HUES48 (cell line): ENCODE measurements around the gene KY.

Experiments
- H3K27ac ChIP-seq: one replicate; pipeline ENCODE4 v1.7.0; 2013; ENCODE audit warnings: low read depth, low read length, inconsistent platforms
- H3K27me3 ChIP-seq: 2 replicates; pipeline ENCODE4 v1.6.1; 2013; ENCODE audit warnings: mild to moderate bottlenecking, low read length; ENCODE audit not compliant: control insufficient read depth, insufficient read depth
- H3K36me3 ChIP-seq: 2 replicates; pipeline ENCODE4 v1.6.1; 2013; ENCODE audit warnings: low read length; ENCODE audit not compliant: control insufficient read depth, insufficient read depth
- H3K4me1 ChIP-seq: 2 replicates; pipeline ENCODE4 v1.6.1; 2013; ENCODE audit warnings: mild to moderate bottlenecking, low read length; ENCODE audit not compliant: control insufficient read depth, insufficient read depth
- H3K4me3 ChIP-seq: 2 replicates; pipeline ENCODE4 v1.5.1; 2013; ENCODE audit warnings: mild to moderate bottlenecking, low read depth, low read length
- H3K9ac ChIP-seq: 2 replicates; pipeline ENCODE4 v1.6.1; 2013; ENCODE audit warnings: mild to moderate bottlenecking, low read depth, low read length, moderate library complexity
- H3K9me3 ChIP-seq: 2 replicates; pipeline ENCODE4 v1.6.1; 2013; ENCODE audit warnings: low read length; ENCODE audit not compliant: control insufficient read depth, insufficient read depth

Gene KY

DNA sequence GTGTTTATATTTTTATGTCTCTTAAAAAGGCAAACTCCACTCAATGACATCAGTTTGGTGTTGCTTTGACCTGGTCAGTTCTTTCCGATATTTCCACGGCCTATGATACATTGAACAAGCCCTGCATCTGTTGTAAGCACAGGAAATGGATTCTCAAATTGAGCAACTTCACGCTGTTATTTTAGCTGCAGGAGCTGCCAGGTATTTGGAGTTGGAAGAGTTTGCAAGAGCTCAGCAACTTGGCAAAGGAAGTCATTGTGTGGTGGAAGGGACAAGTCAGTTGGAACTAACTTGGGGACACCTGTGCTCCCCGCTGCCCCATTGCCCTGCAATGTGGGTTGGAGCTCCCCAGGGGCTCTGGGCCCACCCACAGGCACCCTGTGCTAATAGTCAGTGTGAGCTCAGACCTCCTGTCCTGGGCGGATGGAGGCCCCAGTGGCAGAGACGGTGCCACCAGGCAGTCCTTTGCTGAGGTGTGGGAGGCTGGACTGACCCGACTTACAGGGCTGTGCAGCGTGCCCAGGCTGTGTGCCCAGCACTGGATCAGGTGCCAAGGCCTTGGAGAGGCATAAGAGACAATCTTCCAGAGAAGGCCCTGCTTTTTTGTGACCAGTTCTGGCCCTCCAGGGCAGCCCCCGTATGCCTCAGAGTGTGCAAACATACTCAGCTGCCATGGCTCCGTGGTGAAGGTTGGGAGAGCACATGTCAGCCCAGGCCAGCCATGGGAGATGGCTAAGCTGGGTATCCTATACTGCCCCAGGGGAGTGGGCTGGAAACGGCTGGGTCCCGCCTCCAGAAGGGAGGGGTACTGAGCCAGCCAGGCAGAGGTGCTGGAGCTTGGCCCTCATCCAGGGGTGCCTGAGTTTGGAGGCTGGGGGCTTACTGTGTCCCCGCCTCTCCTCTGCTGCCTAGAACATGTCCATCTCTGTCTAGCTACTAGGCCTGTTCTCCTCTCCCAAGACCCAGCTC is 43.5 kb downstream of the KY start:
- no peaks in the 10 kb centered on the region for H3K9me3 ChIP-seq
- H3K27ac ChIP-seq, result no peak overlapping the region
- no peaks in the 10 kb centered on the region for H3K27me3 ChIP-seq
- no peak overlapping the region for H3K4me3 ChIP-seq
- no peak overlapping the region for H3K9ac ChIP-seq
- no peaks in the 10 kb centered on the region; the same call in 1 of the 2 replicates for H3K4me1 ChIP-seq
- H3K36me3 ChIP-seq, result no peaks in the 10 kb centered on the region

DNA sequence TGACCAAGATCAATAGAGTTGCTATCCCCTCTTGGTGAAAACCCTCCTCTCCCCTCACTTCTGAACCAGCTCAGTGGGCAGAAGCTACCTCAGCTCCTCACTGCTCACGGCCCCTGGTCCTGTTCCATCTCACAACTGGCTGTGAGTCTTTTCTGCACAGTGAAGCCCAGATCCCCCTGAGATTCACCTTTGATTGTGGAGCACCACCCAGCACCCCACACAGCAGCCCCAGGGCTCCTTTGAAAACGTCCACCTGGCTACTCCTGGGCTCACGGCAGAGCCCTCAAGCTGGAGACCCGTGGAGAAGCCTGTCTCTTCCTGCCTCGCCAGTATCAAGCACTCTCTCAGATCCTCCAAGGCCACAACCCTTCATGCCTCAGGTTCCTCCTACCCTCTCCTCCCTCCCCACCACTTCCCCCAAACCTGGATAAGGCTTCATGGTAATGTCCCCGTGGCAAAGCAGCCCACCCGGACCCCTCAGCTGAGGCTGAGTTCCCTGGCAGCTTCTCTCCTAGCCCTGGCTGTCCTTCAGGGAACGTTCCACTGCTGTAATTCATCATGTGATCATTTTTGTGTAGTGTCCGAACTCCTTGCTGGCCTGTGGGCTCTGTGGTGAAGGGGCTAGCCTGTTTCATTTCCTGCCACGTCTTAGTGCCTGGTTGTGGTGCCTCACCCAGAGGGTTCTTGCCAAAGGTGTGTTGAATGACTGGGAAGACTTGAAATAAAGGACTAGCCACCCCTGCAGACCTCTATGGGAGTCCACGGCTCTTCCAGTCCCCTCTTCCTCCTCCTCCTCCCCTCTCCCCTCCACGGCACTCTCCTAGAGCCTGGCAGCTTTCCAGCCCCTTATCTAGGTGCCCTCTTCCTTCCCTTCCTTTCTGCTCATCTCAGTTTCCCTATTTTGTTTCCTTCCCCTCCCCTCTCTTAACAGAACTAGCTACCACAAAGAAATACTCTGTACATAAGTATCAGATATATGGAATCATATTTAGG is 44.5 kb downstream of the KY start:
- Histone ChIP-seq H3K27ac (no peak overlapping the region), H3K4me1 (no peaks in the 10 kb centered on the region; the same call in 1 of the 2 replicates), H3K9me3 (no peaks in the 10 kb centered on the region), H3K9ac (no peak overlapping the region), H3K27me3 (no peaks in the 10 kb centered on the region), H3K36me3 (no peaks in the 10 kb centered on the region), H3K4me3 (no peak overlapping the region)

- Histone ChIP-seq H3K9ac (no peak overlapping the region), H3K36me3 (no peaks in the 10 kb centered on the region), H3K4me1 (no peaks in the 10 kb centered on the region; the same call in 1 of the 2 replicates), H3K9me3 (no peaks in the 10 kb centered on the region), H3K4me3 (no peak overlapping the region), H3K27me3 (peaks cover 2% of the 10 kb centered on the region), H3K27ac (no peak overlapping the region)
These were observed 45.3 kb downstream of the KY start for GRCh38 chr3:134605556-134605955.

- Histone ChIP-seq H3K9ac (no peak overlapping the region), H3K4me1 (no peaks in the 10 kb centered on the region; the same call in 1 of the 2 replicates), H3K36me3 (no peaks in the 10 kb centered on the region), H3K27me3 (peaks cover 15% of the 10 kb centered on the region), H3K9me3 (no peaks in the 10 kb centered on the region), H3K27ac (no peak overlapping the region), H3K4me3 (no peak overlapping the region)
These were observed 46.9 kb downstream of the KY start for GRCh38 chr3:134603956-134604355.

GRCh38 chr3:134603480-134603879 is 47.3 kb downstream of the KY start:
- H3K4me1 ChIP-seq, result no peaks in the 10 kb centered on the region; the same call in 1 of the 2 replicates
- no peak overlapping the region for H3K27ac ChIP-seq
- H3K9me3 ChIP-seq, result no peaks in the 10 kb centered on the region
- H3K9ac ChIP-seq, result no peak overlapping the region
- H3K27me3 ChIP-seq, result peaks cover 15% of the 10 kb centered on the region
- H3K4me3 ChIP-seq, result no peak overlapping the region
- no peaks in the 10 kb centered on the region for H3K36me3 ChIP-seq

DNA sequence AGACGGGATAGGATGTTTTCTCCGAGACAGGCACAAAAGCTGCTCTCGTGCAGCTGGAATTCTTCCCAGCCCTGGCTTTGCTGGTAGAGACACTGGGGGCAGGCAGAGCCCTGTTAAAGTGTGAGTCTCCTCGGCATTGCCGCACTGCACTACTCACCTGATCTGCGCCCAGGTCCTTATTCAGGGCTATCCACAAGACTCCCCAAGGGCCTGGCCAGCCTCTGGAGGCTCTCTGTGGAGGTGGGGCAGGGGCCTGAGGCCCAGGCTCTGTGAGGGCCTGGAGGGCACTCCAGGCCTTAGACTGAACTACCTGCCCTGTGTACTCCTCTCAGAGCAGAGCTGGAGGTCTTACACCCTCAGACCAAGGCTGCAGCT is 48.4 kb downstream of the KY start:
- peaks cover 15% of the 10 kb centered on the region for H3K27me3 ChIP-seq
- H3K4me1 ChIP-seq, result no peaks in the 10 kb centered on the region; the same call in 1 of the 2 replicates
- no peaks in the 10 kb centered on the region for H3K9me3 ChIP-seq
- no peaks in the 10 kb centered on the region for H3K36me3 ChIP-seq
- no peak overlapping the region for H3K9ac ChIP-seq
- no peak overlapping the region for H3K27ac ChIP-seq
- H3K4me3 ChIP-seq, result no peak overlapping the region

DNA sequence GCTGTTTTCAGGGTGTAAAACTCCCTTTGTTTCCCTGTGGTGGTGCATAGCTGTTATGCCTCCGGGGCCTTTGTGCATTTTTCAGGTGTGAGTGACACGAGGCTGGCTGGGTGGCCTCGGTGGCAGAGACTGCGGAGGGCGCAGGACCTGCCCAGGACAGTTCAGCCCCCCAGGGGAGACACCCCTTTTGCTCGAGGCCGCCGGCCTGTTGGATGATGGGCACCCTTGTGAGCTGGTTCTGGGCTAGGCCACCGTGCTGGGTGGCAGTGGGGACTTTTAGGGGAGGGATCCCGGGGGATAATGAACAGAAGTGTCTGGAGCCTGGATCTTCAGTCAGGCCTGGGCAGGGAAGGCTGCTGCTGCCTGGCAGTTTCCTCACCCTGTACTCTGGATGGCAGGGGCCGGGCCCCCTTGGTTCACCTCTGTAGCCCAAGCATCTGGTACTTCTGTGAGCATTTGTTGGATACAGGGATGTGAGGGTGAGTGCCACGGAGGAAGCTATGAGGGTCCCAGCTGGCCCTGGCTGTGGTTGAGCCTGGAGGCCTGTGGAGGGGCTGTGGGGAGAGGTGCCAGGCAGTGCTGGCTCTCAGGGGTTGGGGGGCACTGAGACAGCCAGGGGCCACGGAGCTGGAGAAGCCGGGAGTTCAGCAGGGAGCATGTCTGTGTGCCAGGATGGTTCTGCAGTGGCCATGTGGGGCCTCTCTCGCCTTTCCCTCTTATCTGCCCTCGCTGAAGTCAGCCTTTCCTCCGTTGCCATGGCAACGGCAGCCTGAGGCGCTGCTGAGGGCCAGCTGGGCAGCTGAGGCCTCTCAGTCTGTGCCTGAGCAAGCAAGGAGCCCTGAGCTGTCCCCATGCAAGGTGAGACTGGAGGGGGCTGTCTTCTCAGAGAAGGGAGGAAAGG is 49.0 kb downstream of the KY start:
- H3K36me3 ChIP-seq, result no peaks in the 10 kb centered on the region
- no peaks in the 10 kb centered on the region; the same call in 1 of the 2 replicates for H3K4me1 ChIP-seq
- H3K27me3 ChIP-seq, result peaks cover 15% of the 10 kb centered on the region
- no peak overlapping the region for H3K4me3 ChIP-seq
- H3K9ac ChIP-seq, result no peak overlapping the region
- H3K9me3 ChIP-seq, result no peaks in the 10 kb centered on the region
- H3K27ac ChIP-seq, result no peak overlapping the region

- H3K4me1 ChIP-seq, result no peaks in the 10 kb centered on the region; the same call in 1 of the 2 replicates
- H3K36me3 ChIP-seq, result no peaks in the 10 kb centered on the region
- H3K9ac ChIP-seq, result no peak overlapping the region
- no peaks in the 10 kb centered on the region for H3K9me3 ChIP-seq
- no peak overlapping the region for H3K27ac ChIP-seq
- H3K4me3 ChIP-seq, result peak overlapping the region; percentile 73
- H3K27me3 ChIP-seq, result peaks cover 15% of the 10 kb centered on the region
These were observed 49.9 kb downstream of the KY start for GRCh38 chr3:134600685-134601463.

GRCh38 chr3:134600206-134600605 is 50.6 kb downstream of the KY start:
- H3K4me3 ChIP-seq, result no peak overlapping the region
- no peaks in the 10 kb centered on the region for H3K36me3 ChIP-seq
- H3K4me1 ChIP-seq, result no peaks in the 10 kb centered on the region; the same call in 1 of the 2 replicates
- H3K27me3 ChIP-seq, result peaks cover 15% of the 10 kb centered on the region
- no peaks in the 10 kb centered on the region for H3K9me3 ChIP-seq
- H3K27ac ChIP-seq, result no peak overlapping the region
- no peak overlapping the region for H3K9ac ChIP-seq
